Thoracic aorta (tissue), 2 donors: Measurements from ENCODE around the gene SEM1. TPM values are rescaled to one million over a fixed set of nuclear protein-coding genes. Genes with fewer than 3 reads are reported as not detected.

ENCODE experiments used
- ATAC-seq: fragments of 150-250 bp; one replicate; pipeline ENCODE4 v1.8.0; 2017; ENCODE audit warnings: low read depth; ENCODE audit not compliant: insufficient number of reproducible peaks, low FRiP score
- DNase-seq: peaks from one replicate; pipeline ENCODE4 v3.0.0-alpha.2; 2020; ENCODE audit warnings: low spot score
- H3K27ac ChIP-seq, 2 donors: fragments of 200-600 bp; sonication (generic); 1 replicate in 1 of 2; 2 replicates in 1 of 2; pipeline ENCODE4 v1.5.1; 2016; ENCODE audit warnings: mild to moderate bottlenecking in 2 of 2, moderate library complexity in 2 of 2
- H3K27me3 ChIP-seq: fragments of 200-600 bp; sonication (generic); replicated peaks from 2 replicates; pipeline ENCODE4 v1.6.0; 2016; ENCODE audit warnings: mild to moderate bottlenecking; ENCODE audit not compliant: insufficient read depth
- H3K36me3 ChIP-seq: fragments of 200-600 bp; sonication (generic); one replicate; pipeline ENCODE4 v1.5.1; 2016
- H3K4me1 ChIP-seq, 2 donors: fragments of 200-600 bp; sonication (generic); 1 replicate in 1 of 2; 2 replicates in 1 of 2; pipeline versions ENCODE4 v1.5.1 to v1.6.0; 2016; ENCODE audit warnings: low read depth in 2 of 2, mild to moderate bottlenecking in 1 of 2; ENCODE audit not compliant: control insufficient read depth in 1 of 2
- H3K4me3 ChIP-seq: fragments of 200-600 bp; sonication (generic); 2 replicates; pipeline ENCODE4 v1.5.1; 2016; ENCODE audit warnings: mild to moderate bottlenecking
- H3K9me3 ChIP-seq: fragments of 200-600 bp; sonication (generic); 2 replicates; pipeline ENCODE4 v1.5.1; 2016
- total RNA-seq, 2 donors: library from RNA; depleted of rRNA; stranded (reverse); fragments of >200 nt; gene quantifications; one replicate each; pipeline versions ENCODE4 v1.1.0 to v1.2.3, GENCODE V29; 2016
- TF ChIP-seq, protein P1 (sequence below): fragments of 200-600 bp; sonication (generic); IDR thresholded peaks from one replicate; pipeline ENCODE4 v1.5.1; 2019; ENCODE audit warnings: antibody characterized with exemption

Gene SEM1
- total RNA-seq, 2 donors from 2014 or later = 11.1 to 73.9 TPM

DNA sequence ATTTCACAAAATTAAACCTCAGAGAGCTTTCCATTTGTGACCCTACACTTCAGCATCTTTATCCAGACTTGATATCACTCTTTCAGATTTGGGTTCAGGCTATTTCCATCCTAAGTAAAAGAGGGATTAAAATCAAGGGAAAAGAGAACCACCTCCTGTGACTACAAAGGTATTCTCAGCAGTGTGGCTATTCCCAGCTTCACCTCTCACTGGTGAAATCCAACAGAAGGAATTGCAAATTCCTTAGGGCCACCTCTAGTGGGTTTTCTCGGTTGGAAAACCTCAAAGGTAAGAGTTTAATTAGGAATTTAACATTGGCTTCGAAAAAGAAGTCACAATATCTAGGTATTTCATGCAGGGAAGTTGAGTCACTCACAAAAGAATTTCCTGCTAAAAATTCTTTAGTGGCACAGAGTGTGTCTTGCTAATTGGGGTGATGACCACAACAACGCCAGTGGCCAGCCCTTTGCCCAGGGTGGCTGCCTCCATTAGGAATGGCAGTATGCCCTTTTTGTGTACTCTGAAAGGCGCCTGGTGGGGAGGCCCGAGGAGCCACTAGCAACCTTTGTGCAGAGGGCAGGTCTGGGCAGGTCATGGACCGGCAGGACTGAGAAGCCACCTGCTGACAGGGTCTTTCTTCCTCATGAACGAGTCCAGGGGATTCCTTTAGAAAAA, 52.2 kb downstream of the SEM1 start:
- Histone ChIP-seq H3K36me3 (no peaks in the 10 kb centered on the region), H3K9me3 (no peaks in the 10 kb centered on the region), H3K27me3 (no peaks in the 10 kb centered on the region), H3K4me1 (no peaks in the 10 kb centered on the region), H3K4me3 (no peak overlapping the region), H3K27ac (no peak overlapping the region)
- ATAC-seq = no peak
- TF ChIP-seq, protein P1, sequence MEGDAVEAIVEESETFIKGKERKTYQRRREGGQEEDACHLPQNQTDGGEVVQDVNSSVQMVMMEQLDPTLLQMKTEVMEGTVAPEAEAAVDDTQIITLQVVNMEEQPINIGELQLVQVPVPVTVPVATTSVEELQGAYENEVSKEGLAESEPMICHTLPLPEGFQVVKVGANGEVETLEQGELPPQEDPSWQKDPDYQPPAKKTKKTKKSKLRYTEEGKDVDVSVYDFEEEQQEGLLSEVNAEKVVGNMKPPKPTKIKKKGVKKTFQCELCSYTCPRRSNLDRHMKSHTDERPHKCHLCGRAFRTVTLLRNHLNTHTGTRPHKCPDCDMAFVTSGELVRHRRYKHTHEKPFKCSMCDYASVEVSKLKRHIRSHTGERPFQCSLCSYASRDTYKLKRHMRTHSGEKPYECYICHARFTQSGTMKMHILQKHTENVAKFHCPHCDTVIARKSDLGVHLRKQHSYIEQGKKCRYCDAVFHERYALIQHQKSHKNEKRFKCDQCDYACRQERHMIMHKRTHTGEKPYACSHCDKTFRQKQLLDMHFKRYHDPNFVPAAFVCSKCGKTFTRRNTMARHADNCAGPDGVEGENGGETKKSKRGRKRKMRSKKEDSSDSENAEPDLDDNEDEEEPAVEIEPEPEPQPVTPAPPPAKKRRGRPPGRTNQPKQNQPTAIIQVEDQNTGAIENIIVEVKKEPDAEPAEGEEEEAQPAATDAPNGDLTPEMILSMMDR = no peak
- no peak for DNase-seq

DNA sequence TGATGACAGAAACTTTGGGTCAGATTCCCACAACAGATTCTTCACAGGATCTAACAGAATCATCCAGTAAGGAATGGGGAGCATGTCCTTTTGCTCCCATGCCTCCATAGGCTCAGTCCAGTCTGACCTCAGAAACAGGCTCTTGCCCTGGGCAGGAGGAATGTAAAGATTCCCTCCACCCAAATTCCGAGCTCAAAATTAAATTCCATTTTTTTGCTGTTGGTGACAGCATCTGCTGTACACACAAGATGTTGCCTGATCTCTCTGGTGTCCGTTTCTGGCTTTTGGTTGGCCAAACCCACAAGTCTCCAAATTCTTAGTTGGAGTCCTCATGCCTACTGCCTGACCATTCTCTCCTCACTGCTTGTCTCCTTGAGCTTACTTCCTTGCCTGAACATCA, 53.7 kb downstream of the SEM1 start:
- Histone ChIP-seq H3K4me1 (no peaks in the 10 kb centered on the region), H3K9me3 (no peaks in the 10 kb centered on the region), H3K4me3 (no peak overlapping the region), H3K27ac (no peak overlapping the region), H3K36me3 (no peaks in the 10 kb centered on the region), H3K27me3 (no peaks in the 10 kb centered on the region)
- TF ChIP-seq, protein P1 = no peak
- ATAC-seq (no peak), DNase-seq (no peak)

DNA sequence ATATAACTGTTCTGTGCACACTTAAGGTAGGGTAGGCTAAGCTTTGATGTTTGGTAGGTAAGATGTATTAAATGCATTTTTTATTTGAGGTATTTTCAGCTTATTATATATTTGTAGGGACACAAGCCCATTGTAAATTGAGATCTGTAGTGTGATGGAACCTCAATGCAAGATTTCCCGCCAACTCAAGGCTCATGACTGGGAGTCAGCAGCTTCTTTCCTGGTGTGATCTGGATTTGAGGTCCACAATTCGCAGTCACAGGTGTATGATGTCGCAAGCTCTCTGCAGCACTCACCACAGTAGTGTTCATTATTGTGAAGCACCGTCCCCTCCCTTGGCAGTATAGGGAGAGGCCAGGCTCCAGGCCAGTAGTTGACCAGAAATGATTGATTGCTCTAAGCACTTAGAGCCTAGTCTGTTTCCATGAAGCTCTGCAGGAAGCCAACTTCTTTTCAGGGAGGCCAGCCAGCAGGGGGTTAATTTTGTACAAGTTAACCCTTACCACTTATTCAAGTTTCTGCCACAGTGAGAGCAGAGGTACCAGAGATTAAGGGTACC, 54.9 kb downstream of the SEM1 start:
- Histone ChIP-seq H3K27me3 (no peaks in the 10 kb centered on the region), H3K4me1 (peaks cover 0 to 6% of the 10 kb centered on the region in 2 donors)

DNA sequence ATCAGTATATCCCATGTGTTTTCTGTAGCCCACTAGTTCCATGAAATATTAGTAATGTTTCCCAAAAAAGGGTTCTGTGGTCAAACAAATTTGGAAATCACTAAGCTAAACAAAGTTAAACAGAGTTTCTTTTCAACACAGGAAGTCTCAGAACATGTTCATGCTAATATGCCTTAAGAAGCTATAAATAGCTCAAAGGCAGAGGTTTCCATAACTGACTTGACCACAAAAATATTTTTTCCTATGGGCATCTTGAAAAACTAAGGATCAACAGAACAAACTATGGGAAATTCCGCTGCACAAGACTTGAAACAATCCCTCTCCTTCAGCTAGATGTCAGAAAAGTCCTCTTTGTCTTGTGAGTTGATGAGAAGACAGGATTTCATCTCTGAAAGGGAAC, 59.7 kb downstream of the SEM1 start:
- Histone ChIP-seq H3K4me3 (no peak overlapping the region), H3K27me3 (no peaks in the 10 kb centered on the region), H3K9me3 (no peaks in the 10 kb centered on the region), H3K27ac (no peak overlapping the region), H3K4me1 (peaks cover 0 to 9% of the 10 kb centered on the region in 2 donors), H3K36me3 (no peaks in the 10 kb centered on the region)
- DNase-seq (no peak), ATAC-seq (no peak)
- TF ChIP-seq, protein P1 = no peak

More for the DNA sequence above, 54.9 kb downstream of the SEM1 start:
- no peak overlapping the region for H3K4me3 ChIP-seq
- ATAC-seq (no peak), DNase-seq (no peak)
- no peaks in the 10 kb centered on the region for H3K9me3 ChIP-seq
- H3K36me3 ChIP-seq = no peaks in the 10 kb centered on the region
- TF ChIP-seq, protein P1 = no peak
- H3K27ac ChIP-seq = no peak overlapping the region

DNA sequence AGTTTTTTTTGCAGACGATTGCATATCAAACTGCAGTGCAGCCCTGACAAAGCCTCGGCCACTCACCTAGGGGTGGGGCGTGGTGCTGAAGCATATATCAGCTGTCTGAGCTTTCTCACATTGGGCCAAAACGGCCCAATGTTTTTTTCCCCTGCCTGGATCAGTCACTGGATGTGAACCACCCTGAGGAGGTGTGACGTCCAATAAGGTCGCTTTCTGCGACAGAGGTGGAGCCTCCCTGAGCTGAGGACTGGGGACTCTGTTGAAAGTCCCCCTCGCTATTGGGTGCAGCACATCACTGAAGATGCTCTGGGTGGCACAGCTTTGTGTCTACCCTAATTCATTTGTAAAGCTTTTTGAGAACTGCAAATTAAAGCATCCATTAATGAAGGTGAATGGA, 60.9 kb downstream of the SEM1 start:
- no peak for DNase-seq
- ATAC-seq = no peak
- Histone ChIP-seq H3K27ac (no peak overlapping the region), H3K4me3 (no peak overlapping the region), H3K27me3 (no peaks in the 10 kb centered on the region), H3K4me1 (peaks cover 0 to 9% of the 10 kb centered on the region in 2 donors), H3K9me3 (no peaks in the 10 kb centered on the region), H3K36me3 (peaks cover 2% of the 10 kb centered on the region)
- TF ChIP-seq, protein P1 = no peak
